ENCODE measurements around the gene ALK.

DNA sequence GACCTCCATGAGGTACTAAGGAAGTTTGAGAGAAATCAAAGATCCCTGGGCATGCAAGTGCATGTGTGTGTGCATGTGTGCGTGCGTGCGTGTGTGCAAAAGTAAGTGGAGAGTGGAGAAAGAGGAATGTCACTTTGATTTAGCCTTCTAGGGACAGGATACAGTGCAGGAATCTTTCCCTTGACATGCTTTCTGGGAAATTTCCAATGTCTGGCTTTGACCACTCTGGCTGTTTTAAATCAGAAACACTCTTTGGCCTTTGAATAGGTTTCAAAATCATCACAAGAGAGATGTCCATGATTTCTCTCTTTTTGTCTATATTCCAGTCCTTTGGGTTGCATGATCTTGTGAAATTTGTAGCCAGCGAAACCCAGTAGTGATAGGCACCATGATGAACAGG, 162.0 kb downstream of the ALK start:
- TF ChIP-seq, protein P1, sequence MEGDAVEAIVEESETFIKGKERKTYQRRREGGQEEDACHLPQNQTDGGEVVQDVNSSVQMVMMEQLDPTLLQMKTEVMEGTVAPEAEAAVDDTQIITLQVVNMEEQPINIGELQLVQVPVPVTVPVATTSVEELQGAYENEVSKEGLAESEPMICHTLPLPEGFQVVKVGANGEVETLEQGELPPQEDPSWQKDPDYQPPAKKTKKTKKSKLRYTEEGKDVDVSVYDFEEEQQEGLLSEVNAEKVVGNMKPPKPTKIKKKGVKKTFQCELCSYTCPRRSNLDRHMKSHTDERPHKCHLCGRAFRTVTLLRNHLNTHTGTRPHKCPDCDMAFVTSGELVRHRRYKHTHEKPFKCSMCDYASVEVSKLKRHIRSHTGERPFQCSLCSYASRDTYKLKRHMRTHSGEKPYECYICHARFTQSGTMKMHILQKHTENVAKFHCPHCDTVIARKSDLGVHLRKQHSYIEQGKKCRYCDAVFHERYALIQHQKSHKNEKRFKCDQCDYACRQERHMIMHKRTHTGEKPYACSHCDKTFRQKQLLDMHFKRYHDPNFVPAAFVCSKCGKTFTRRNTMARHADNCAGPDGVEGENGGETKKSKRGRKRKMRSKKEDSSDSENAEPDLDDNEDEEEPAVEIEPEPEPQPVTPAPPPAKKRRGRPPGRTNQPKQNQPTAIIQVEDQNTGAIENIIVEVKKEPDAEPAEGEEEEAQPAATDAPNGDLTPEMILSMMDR (IDR thresholded peaks at IDR 0.05): no peak
- no peak for TF ChIP-seq POLR2A (IDR thresholded peaks at IDR 0.05)
